PC-3 (cell line): ENCODE measurements around the gene UBC. TPM values are rescaled to one million over a fixed set of nuclear protein-coding genes. Genes with fewer than 3 reads are reported as not detected.

Experiments used
- ATAC-seq: fragments of 200-7000 bp; cut with Tn5 transposase; 2 replicates; pipeline ENCODE4 v1.9.1; 2020; ENCODE audit warnings: mild to moderate bottlenecking, moderate library complexity
- BruUV-seq: library from RNA; stranded (reverse); fragments of 400-500 nt; replicated peaks from 2 replicates; lab custom pipeline; 2021; lab: Mats Ljungman, UMichigan
- CTCF ChIA-PET: fragments of 300-600 bp; sonication (Branson Sonifier 250); formaldehyde crosslinking; loops from one replicate; lab custom pipeline; 2022; ENCODE audit warnings: antibody characterized with exemption; lab: Charles Lee
- POLR2A ChIA-PET: fragments of 300-600 bp; sonication (Branson Sonifier 250); formaldehyde crosslinking; loops from one replicate; lab custom pipeline; 2022; ENCODE audit warnings: antibody characterized with exemption; ENCODE audit not compliant: unreplicated experiment; lab: Charles Lee
- DNase-seq: peaks from one replicate; pipeline ENCODE4 v3.0.0-alpha.2; 2015
- H2AFZ ChIP-seq: fragments of 300-600 bp; sonication (generic); 2 replicates; pipeline ENCODE4 v1.6.0; 2016; ENCODE audit warnings: antibody characterized with exemption, low read length
- H3F3A ChIP-seq: fragments of 300-600 bp; sonication (generic); one replicate; pipeline ENCODE4 v1.6.0; 2017; ENCODE audit warnings: antibody characterized with exemption, low read length, control low read depth, mild to moderate bottlenecking; ENCODE audit not compliant: unreplicated experiment
- H3K27ac ChIP-seq: fragments of 300-600 bp; sonication (generic); 2 replicates; pipeline ENCODE4 v1.5.1; 2016; ENCODE audit warnings: mild to moderate bottlenecking, low read length
- H3K27me3 ChIP-seq: fragments of 300-600 bp; sonication (generic); 2 replicates; pipeline ENCODE4 v1.6.1; 2016; ENCODE audit warnings: low read length, mixed read lengths
- H3K36me3 ChIP-seq: fragments of 300-600 bp; sonication (generic); 2 replicates; pipeline ENCODE4 v1.6.1; 2016; ENCODE audit warnings: low read depth, mixed run types, low read length, mixed read lengths
- H3K4me1 ChIP-seq: fragments of 300-600 bp; sonication (generic); 2 replicates; pipeline ENCODE4 v1.5.1; 2016; ENCODE audit warnings: low read length; ENCODE audit not compliant: insufficient read depth
- H3K4me2 ChIP-seq: fragments of 300-600 bp; sonication (generic); 2 replicates; pipeline ENCODE4 v1.6.0; 2016; ENCODE audit warnings: low read length
- H3K4me3 ChIP-seq: fragments of 300-600 bp; sonication (generic); 2 replicates; pipeline ENCODE4 v1.5.1; 2016; ENCODE audit warnings: mild to moderate bottlenecking, low read length, mixed read lengths
- H3K79me2 ChIP-seq: fragments of 300-600 bp; sonication (generic); 2 replicates; pipeline ENCODE4 v1.6.1; 2017; ENCODE audit warnings: low read length, mixed read lengths
- H3K9ac ChIP-seq: fragments of 300-600 bp; sonication (generic); 2 replicates; pipeline ENCODE4 v1.6.0; 2016; ENCODE audit warnings: mild to moderate bottlenecking, low read length
- H3K9me2 ChIP-seq: fragments of 300-600 bp; sonication (generic); replicated peaks from 2 replicates; pipeline ENCODE4 v1.6.1; 2016; ENCODE audit warnings: mixed run types, low read length, mixed read lengths
- H3K9me3 ChIP-seq: fragments of 300-600 bp; sonication (generic); 2 replicates; pipeline ENCODE4 v1.6.1; 2016; ENCODE audit warnings: low read length, mixed read lengths
- H4K20me1 ChIP-seq: fragments of 300-600 bp; sonication (generic); 2 replicates; pipeline ENCODE4 v1.6.1; 2016; ENCODE audit warnings: low read length, mixed read lengths
- CTCF ChIP-seq: fragments of 300-600 bp; sonication (generic); conservative IDR thresholded peaks from 2 replicates; pipeline ENCODE4 v1.5.1; 2017; ENCODE audit warnings: antibody characterized with exemption, low read depth, mild to moderate bottlenecking, low read length
- EZH2 ChIP-seq: fragments of 300-600 bp; sonication (generic); IDR thresholded peaks from one replicate; pipeline ENCODE4 v1.6.1; 2017; ENCODE audit warnings: antibody characterized with exemption, mild to moderate bottlenecking, low read length; ENCODE audit not compliant: unreplicated experiment
- EZH2phosphoT487 ChIP-seq: fragments of 300-600 bp; sonication (generic); IDR thresholded peaks from 2 replicates; pipeline ENCODE4 v1.6.1; 2018; ENCODE audit warnings: mild to moderate bottlenecking, antibody characterized with exemption, low read length, borderline replicate concordance
- intact Hi-C: fragments of 100-400 bp; cut with micrococcal nuclease; formaldehyde crosslinking; loops from 2 replicates; pipeline ENCODE4 v1.9.0; 2023
- total RNA-seq: library from RNA; depleted of rRNA; stranded (reverse); fragments of >200 nt; gene quantifications from 2 replicates; pipeline ENCODE4 v1.2.3, GENCODE V29; 2014

The UBC gene
- total RNA-seq, 1 experiment from 2014 or later = 1,587 TPM

- Histone ChIP-seq H2AFZ (no peak overlapping the region), H3K4me3 (no peak overlapping the region), H3K36me3 (no peaks in the 10 kb centered on the region), H4K20me1 (0 out of 2 replicates have a peak, but pooled peaks cover 3% of the 10 kb centered on the region), H3K4me2 (no peak overlapping the region), H3K4me1 (peaks cover 15% of the 10 kb centered on the region), H3K27me3 (no peaks in the 10 kb centered on the region), H3K27ac (no peak overlapping the region), H3F3A (no peaks in the 10 kb centered on the region), H3K79me2 (peaks cover 12% of the 10 kb centered on the region), H3K9me3 (no peaks in the 10 kb centered on the region), H3K9ac (no peak overlapping the region), H3K9me2 (no peaks in the 10 kb centered on the region)
- no TSS peak for BruUV-seq
- no peak for ATAC-seq
- ChIA-PET POLR2A (no interaction called here), CTCF (no interaction called here)
- intact Hi-C loops = no loop called here
- TF ChIP-seq CTCF (no peak), EZH2 (no peak), EZH2phosphoT487 (no peak)
- DNase-seq = peak; percentile 63
Observed at GRCh38 chr12:124867401-124867930, 47.0 kb downstream of the UBC start.

GRCh38 chr12:124866883-124867400, 47.5 kb downstream of the UBC start:
- H3K9me3 ChIP-seq = no peaks in the 10 kb centered on the region
- no peak overlapping the region for H3K27ac ChIP-seq
- H3K79me2 ChIP-seq = peaks cover 17% of the 10 kb centered on the region
- H3K36me3 ChIP-seq = no peaks in the 10 kb centered on the region
- BruUV-seq = no TSS peak
- H3K4me2 ChIP-seq = no peak overlapping the region
- intact Hi-C loops = no loop called here
- peaks cover 8% of the 10 kb centered on the region; the same call in 1 of the 2 replicates for H4K20me1 ChIP-seq
- H3K9ac ChIP-seq = no peak overlapping the region
- CTCF ChIA-PET = no interaction called here
- no peaks in the 10 kb centered on the region for H3F3A ChIP-seq
- H3K4me3 ChIP-seq = no peak overlapping the region
- H3K27me3 ChIP-seq = no peaks in the 10 kb centered on the region
- DNase-seq = no peak
- TF ChIP-seq CTCF (no peak), EZH2phosphoT487 (no peak), EZH2 (no peak)
- H3K9me2 ChIP-seq = no peaks in the 10 kb centered on the region
- H3K4me1 ChIP-seq = peaks cover 20% of the 10 kb centered on the region
- POLR2A ChIA-PET = no interaction called here
- no peak for ATAC-seq
- H2AFZ ChIP-seq = no peak overlapping the region

- no peaks in the 10 kb centered on the region for H3K9me3 ChIP-seq
- H3K4me3 ChIP-seq = no peak overlapping the region
- POLR2A ChIA-PET = no interaction called here
- H3K9ac ChIP-seq = no peak overlapping the region
- DNase-seq (no peak), ATAC-seq (no peak)
- no peak overlapping the region for H3K4me2 ChIP-seq
- H3K9me2 ChIP-seq = no peaks in the 10 kb centered on the region
- no peak overlapping the region for H3K27ac ChIP-seq
- H3F3A ChIP-seq = no peaks in the 10 kb centered on the region
- no peak overlapping the region for H2AFZ ChIP-seq
- CTCF ChIA-PET = no interaction called here
- BruUV-seq = no TSS peak
- H3K27me3 ChIP-seq = no peaks in the 10 kb centered on the region
- intact Hi-C loops = no loop called here
- no peak for TF ChIP-seq EZH2
- TF ChIP-seq EZH2phosphoT487 = no peak
- no peak for TF ChIP-seq CTCF
- peaks cover 26% of the 10 kb centered on the region for H3K4me1 ChIP-seq
- no peaks in the 10 kb centered on the region for H3K36me3 ChIP-seq
- peaks cover 23% of the 10 kb centered on the region for H3K79me2 ChIP-seq
- peaks cover 11% of the 10 kb centered on the region; the same call in 1 of the 2 replicates for H4K20me1 ChIP-seq
Observed at GRCh38 chr12:124866195-124866882, 48.1 kb downstream of the UBC start.
